K562 (cell line): ENCODE measurements around the gene ICAM1. TPM values are rescaled to one million over a fixed set of nuclear protein-coding genes. Genes with fewer than 3 reads are reported as not detected.

ENCODE experiments used
- CREB1 ChIP-seq, 2 experiments: sonication (generic) in 1 of 2; formaldehyde crosslinking in 1 of 2; IDR thresholded peaks; 2 replicates each; pipeline versions ENCODE4 v1.6.1 to v1.8.0; 2012 to 2022; ENCODE audit warnings: inconsistent platforms in 1 of 2, mild to moderate bottlenecking in 1 of 2, missing genetic modification reagents in 1 of 2, moderate library complexity in 1 of 2
- CSDE1 ChIP-seq, 2 experiments: fragments of 450-650 bp; IDR thresholded peaks; 2 replicates each; pipeline ENCODE4 v1.6.1; 2016; ENCODE audit warnings: mild to moderate bottlenecking in 1 of 2
- GABPA ChIP-seq: fragments of 200-800 bp; sonication (Bioruptor generic); conservative IDR thresholded peaks from 2 replicates; pipeline ENCODE4 v1.6.1; 2016; ENCODE audit warnings: low read depth, missing genetic modification characterization, missing compliant biosample characterization
- GTF2A2 ChIP-seq: IDR thresholded peaks from 2 replicates; pipeline ENCODE4 v1.6.1; 2016; ENCODE audit warnings: mild to moderate bottlenecking, missing genetic modification characterization, missing compliant biosample characterization
- JUNB ChIP-seq: fragments of 450-650 bp; formaldehyde crosslinking; conservative IDR thresholded peaks from 2 replicates; pipeline ENCODE4 v1.4.0; 2020; ENCODE audit warnings: mild to moderate bottlenecking
- KDM5B ChIP-seq: fragments of 200-600 bp; sonication (generic); IDR thresholded peaks from 2 replicates; pipeline ENCODE4 v1.6.1; 2012; ENCODE audit warnings: low read depth, mild to moderate bottlenecking, moderate library complexity, low read length, control low read depth, inconsistent platforms; ENCODE audit not compliant: insufficient replicate concordance
- MAX ChIP-seq: sonication (generic); formaldehyde crosslinking; IDR thresholded peaks from 2 replicates; pipeline ENCODE4 v1.9.0; 2022; ENCODE audit warnings: mild to moderate bottlenecking, missing genetic modification reagents
- PHF21A ChIP-seq: fragments of 450-650 bp; IDR thresholded peaks from 2 replicates; pipeline ENCODE4 v1.6.1; 2017; ENCODE audit warnings: low read depth, borderline replicate concordance
- POLR3A ChIP-seq: IDR thresholded peaks from 2 replicates; pipeline ENCODE4 v1.6.1; 2011; ENCODE audit warnings: borderline replicate concordance, mild to moderate bottlenecking, moderate library complexity; ENCODE audit not compliant: insufficient read length, insufficient read depth; ENCODE audit errors: extremely low read depth
- RBM17 ChIP-seq: fragments of 200-400 bp; formaldehyde crosslinking; IDR thresholded peaks from 2 replicates; pipeline ENCODE4 v1.6.1; 2017; ENCODE audit warnings: low read depth, mild to moderate bottlenecking, low read length, borderline replicate concordance
- SUPT5H ChIP-seq: fragments of 450-650 bp; IDR thresholded peaks from 2 replicates; pipeline ENCODE4 v1.6.1; 2016
- TCF3 ChIP-seq: sonication (generic); formaldehyde crosslinking; IDR thresholded peaks from 2 replicates; pipeline ENCODE4 v1.4.0; 2020; ENCODE audit warnings: mild to moderate bottlenecking, missing genetic modification reagents
- TRIM24 ChIP-seq, 2 experiments: fragments of 450-650 bp; IDR thresholded peaks; 2 replicates each; pipeline ENCODE4 v1.6.1; 2016
- XRCC3 ChIP-seq: fragments of 450-650 bp; IDR thresholded peaks from 2 replicates; pipeline ENCODE4 v1.6.1; 2017; ENCODE audit warnings: mild to moderate bottlenecking, moderate library complexity
- ZNF232 ChIP-seq: sonication (generic); formaldehyde crosslinking; IDR thresholded peaks from 2 replicates; pipeline ENCODE4 v1.8.0; 2022; ENCODE audit warnings: mild to moderate bottlenecking, missing genetic modification reagents
- ZNF263 ChIP-seq: sonication (generic); formaldehyde crosslinking; IDR thresholded peaks from 2 replicates; pipeline ENCODE4 v1.8.0; 2022; ENCODE audit warnings: mild to moderate bottlenecking, missing genetic modification reagents, borderline replicate concordance
- ZNF395 ChIP-seq: fragments of 200-800 bp; sonication (Bioruptor generic); IDR thresholded peaks from 2 replicates; pipeline ENCODE4 v1.6.1; 2017; ENCODE audit warnings: missing genetic modification characterization, missing compliant biosample characterization
- ZNF41 ChIP-seq: fragments of 250-450 bp; sonication (Bioruptor Pico); conservative IDR thresholded peaks from 2 replicates; pipeline ENCODE4 v1.4.0; 2020; ENCODE audit warnings: mild to moderate bottlenecking
- polyA plus RNA-seq, 8 experiments: library from polyadenylated mRNA; depleted of rRNA in 4 of 8; stranded (reverse) in 5 of 8; unstranded in 3 of 8; fragments of >200 nt; fragmentation: Nextera tagmentation in 2 of 8; fragmentation: Illumina TruSeq in 1 of 8; extraction: Ambion mirVana in 2 of 8; extraction: Trizol in 1 of 8; gene quantifications; 2 replicates each; pipeline versions ENCODE4 v1.2.1 to v1.2.3, GENCODE V29; 2011 to 2014; ENCODE audit warnings: inconsistent platforms in 1 of 8, missing spikeins in 1 of 8
- total RNA-seq, 7 experiments: library from RNA; depleted of rRNA in 6 of 7; stranded (reverse); fragments of >200 nt in 6 of 7; fragmentation: Illumina TruSeq in 2 of 7; extraction: Trizol in 2 of 7; gene quantifications; 2 replicates each; pipeline versions ENCODE4 v1.2.1 to v1.2.3, GENCODE V29; 2011 to 2021; ENCODE audit warnings: low replicate concordance in 1 of 7
- TF ChIP-seq, protein P1 (sequence below): sonication (generic); formaldehyde crosslinking; IDR thresholded peaks from 2 replicates; pipeline ENCODE4 v1.8.0; 2022; ENCODE audit warnings: missing genetic modification reagents, mild to moderate bottlenecking, borderline replicate concordance
- TF ChIP-seq, protein P2 (sequence below): fragments of 450-650 bp; formaldehyde crosslinking; IDR thresholded peaks from 2 replicates; pipeline ENCODE4 v1.4.0; 2020; ENCODE audit warnings: mild to moderate bottlenecking, mixed read lengths

The ICAM1 gene
- total and polyA plus RNA-seq, 9 of the 15 experiments (the other 6 are each of a cell fraction or from before 2014, with no cell fraction given), result 2.3 to 24.4 (median 13.4) TPM

DNA sequence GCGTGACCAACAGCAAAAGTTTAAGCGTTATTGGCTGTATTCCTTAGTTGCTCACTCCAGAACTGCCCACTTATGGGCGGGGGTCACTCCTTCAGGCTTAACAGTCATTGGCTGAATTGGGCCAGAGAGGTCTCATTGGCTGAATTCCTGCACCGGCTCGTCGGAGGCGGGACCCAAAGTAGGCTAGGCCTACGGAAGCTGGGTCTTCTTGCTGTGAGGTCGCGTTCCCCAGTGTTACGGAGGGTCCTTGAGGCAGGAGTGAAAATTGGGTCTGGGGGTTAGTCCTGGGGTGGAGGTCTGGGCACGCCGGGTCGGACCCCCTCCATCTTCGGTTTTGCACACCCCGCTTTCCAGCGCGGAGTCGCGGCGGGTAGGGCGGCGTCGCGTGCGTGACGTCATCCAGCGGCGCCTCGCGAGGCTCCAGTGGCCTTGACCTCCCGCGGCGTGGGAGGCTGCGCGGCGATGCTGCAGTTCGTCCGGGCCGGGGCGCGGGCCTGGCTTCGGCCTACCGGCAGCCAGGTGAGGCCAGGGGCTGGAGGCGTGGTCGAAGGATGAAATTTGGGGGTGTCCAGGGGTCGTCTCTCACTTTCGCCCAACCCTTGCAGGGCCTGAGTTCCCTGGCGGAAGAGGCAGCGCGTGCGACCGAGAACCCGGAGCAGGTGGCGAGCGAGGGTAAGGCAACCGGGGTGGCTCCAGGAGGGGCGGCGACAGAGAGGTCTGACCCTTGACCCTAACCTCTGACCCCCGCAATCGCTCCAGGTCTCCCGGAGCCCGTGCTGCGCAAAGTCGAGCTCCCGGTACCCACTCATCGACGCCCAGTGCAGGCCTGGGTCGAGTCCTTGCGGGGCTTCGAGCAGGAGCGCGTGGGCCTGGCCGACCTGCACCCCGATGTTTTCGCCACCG, 18.9 kb upstream of the ICAM1 start, which contains the start of gene MRPL4 (continued):
- peak in 1 of 2 experiments; percentile 87; a peak in 2 of 4 replicates for TF ChIP-seq CSDE1 (IDR thresholded peaks at IDR 0.05)
- TF ChIP-seq TCF3 (CRISPR knock-in tag), result peak; percentile 55
- no peak for TF ChIP-seq RBM17
- TF ChIP-seq KDM5B, result peak; percentile 72
- TF ChIP-seq SUPT5H, result peak; percentile 88
- TF ChIP-seq, protein P1, sequence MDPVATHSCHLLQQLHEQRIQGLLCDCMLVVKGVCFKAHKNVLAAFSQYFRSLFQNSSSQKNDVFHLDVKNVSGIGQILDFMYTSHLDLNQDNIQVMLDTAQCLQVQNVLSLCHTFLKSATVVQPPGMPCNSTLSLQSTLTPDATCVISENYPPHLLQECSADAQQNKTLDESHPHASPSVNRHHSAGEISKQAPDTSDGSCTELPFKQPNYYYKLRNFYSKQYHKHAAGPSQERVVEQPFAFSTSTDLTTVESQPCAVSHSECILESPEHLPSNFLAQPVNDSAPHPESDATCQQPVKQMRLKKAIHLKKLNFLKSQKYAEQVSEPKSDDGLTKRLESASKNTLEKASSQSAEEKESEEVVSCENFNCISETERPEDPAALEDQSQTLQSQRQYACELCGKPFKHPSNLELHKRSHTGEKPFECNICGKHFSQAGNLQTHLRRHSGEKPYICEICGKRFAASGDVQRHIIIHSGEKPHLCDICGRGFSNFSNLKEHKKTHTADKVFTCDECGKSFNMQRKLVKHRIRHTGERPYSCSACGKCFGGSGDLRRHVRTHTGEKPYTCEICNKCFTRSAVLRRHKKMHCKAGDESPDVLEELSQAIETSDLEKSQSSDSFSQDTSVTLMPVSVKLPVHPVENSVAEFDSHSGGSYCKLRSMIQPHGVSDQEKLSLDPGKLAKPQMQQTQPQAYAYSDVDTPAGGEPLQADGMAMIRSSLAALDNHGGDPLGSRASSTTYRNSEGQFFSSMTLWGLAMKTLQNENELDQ (CRISPR knock-in tag), result peak; percentile 55; the same call in 1 of the 2 replicates
- no peak for TF ChIP-seq POLR3A
- TF ChIP-seq TRIM24 (IDR thresholded peaks at IDR 0.05), result no peak
- peak; percentile 73 for TF ChIP-seq GABPA
- TF ChIP-seq ZNF395 (CRISPR knock-in tag), result peak; percentile 91
- TF ChIP-seq, protein P2, sequence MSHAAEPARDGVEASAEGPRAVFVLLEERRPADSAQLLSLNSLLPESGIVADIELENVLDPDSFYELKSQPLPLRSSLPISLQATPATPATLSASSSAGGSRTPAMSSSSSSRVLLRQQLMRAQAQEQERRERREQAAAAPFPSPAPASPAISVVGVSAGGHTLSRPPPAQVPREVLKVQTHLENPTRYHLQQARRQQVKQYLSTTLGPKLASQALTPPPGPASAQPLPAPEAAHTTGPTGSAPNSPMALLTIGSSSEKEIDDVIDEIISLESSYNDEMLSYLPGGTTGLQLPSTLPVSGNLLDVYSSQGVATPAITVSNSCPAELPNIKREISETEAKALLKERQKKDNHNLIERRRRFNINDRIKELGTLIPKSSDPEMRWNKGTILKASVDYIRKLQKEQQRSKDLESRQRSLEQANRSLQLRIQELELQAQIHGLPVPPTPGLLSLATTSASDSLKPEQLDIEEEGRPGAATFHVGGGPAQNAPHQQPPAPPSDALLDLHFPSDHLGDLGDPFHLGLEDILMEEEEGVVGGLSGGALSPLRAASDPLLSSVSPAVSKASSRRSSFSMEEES (CRISPR knock-in tag), result no peak
- 0 out of 2 replicates have a peak, but pooled peaks have one; percentile 46 for TF ChIP-seq PHF21A
- TF ChIP-seq JUNB (CRISPR knock-in tag), result peak; percentile 87
- no peak for TF ChIP-seq ZNF41 (CRISPR knock-in tag)
- peak; percentile 85 for TF ChIP-seq ZNF232 (CRISPR knock-in tag)
- TF ChIP-seq ZNF263 (CRISPR knock-in tag), result peak; percentile 67
- TF ChIP-seq XRCC3, result no peak
- peak; percentile 98 for TF ChIP-seq CREB1 (IDR thresholded peaks at IDR 0.05)
- TF ChIP-seq CREB1 (CRISPR knock-in tag; IDR thresholded peaks at IDR 0.05), result peak; percentile 100
- TF ChIP-seq MAX (CRISPR knock-in tag), result peak; percentile 98
- TF ChIP-seq GTF2A2 (tag), result no peak; the same call in 1 of the 2 replicates
